AG04449 (cell line): ENCODE measurements around the gene LRPPRC.
"Not testable (repeated sequence)": the region's sequence is repeated elsewhere in the genome, so short reads cannot be mapped to it uniquely, and the experiment has no call there.

ENCODE experiments used
- CTCF ChIA-PET: fragments of 350-600 bp; formaldehyde crosslinking; extraction: SDS; loops from one replicate; lab custom pipeline; 2021; ENCODE audit warnings: antibody characterized with exemption; lab: Yijun Ruan, JAX
- POLR2A ChIA-PET: fragments of 400-600, 350-600 bp; formaldehyde crosslinking; extraction: SDS; loops from one replicate; lab custom pipeline; 2020; ENCODE audit warnings: antibody characterized with exemption, inconsistent platforms; lab: Yijun Ruan, JAX
- DNase-seq: peaks from one replicate; pipeline ENCODE4 v3.0.0-alpha.2; 2010; ENCODE audit warnings: low read depth, low spot score
- H3K4me3 ChIP-seq: 2 replicates; pipeline ENCODE4 v1.5.1; 2011; ENCODE audit warnings: low read depth, mild to moderate bottlenecking, control low read depth, low read length
- CTCF ChIP-seq: IDR thresholded peaks from one replicate; pipeline ENCODE4 v1.5.1; 2011; ENCODE audit warnings: mild to moderate bottlenecking, moderate library complexity, low read length, control low read depth, inconsistent platforms; ENCODE audit not compliant: insufficient read depth; ENCODE audit errors: missing control alignments

Gene LRPPRC

GRCh38 chr2:44033947-44034346, 38.2 kb upstream of the LRPPRC start:
- ChIA-PET CTCF (interaction anchor here (1.2 kb wide), 1 partner anchor 10 kb away, joined by 5 read pairs; no protein-coding TSS in a partner anchor), POLR2A (no interaction called here)
- TF ChIP-seq CTCF = no peak

DNA sequence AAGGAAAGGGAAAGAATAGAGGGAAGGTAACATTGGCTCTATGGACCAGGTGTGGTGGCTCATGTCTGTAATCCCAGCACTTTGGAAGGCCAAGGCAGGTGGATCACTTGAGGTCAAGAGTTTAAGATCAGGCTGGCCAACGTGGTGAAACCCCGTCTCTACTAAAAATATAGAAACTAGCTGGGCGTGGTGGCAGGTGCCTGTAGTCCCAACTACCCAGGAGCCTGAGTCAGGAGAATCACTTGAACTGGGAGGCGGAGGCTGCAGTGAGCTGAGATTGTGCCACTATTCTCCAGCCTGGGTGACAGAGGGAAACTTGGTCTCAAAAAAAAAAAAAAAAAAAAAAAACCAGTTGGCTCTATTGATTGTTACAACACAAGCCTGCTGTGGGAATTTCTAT, 31.3 kb upstream of the LRPPRC start:
- DNase-seq, H3K4me3 ChIP-seq, POLR2A ChIA-PET: not testable (repeated sequence)
- CTCF ChIA-PET = interaction anchor here (0.7 to 2.2 kb wide), 2 partner anchors 17 to 310 kb away, joined by 3 to 15 read pairs; no protein-coding TSS in a partner anchor

More at GRCh38 chr2:44033947-44034346, 38.2 kb upstream of the LRPPRC start:
- DNase-seq = no peak
- no peak overlapping the region for H3K4me3 ChIP-seq

DNA sequence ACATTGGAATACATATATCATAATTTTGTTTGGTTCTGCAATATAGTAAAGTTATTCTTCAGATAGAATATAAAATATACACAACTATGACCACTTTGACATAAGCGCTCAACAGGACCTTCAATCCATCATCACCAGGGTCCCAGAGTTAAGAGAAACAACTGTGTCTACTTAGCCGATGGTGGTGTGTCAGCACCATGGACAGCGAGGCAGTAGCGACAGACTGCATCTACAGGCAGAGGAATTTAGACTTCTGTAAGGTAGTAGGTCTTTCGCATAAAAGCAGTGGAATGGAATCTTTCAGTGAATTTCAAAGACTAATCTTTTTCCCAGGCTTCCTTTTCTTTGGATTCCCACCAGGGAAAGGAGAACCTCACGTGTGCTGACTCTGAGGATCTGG, 20.5 kb upstream of the LRPPRC start:
- TF ChIP-seq CTCF = no peak
- no peak overlapping the region for H3K4me3 ChIP-seq
- no peak for DNase-seq
- ChIA-PET POLR2A (no interaction called here), CTCF (no interaction called here)

DNA sequence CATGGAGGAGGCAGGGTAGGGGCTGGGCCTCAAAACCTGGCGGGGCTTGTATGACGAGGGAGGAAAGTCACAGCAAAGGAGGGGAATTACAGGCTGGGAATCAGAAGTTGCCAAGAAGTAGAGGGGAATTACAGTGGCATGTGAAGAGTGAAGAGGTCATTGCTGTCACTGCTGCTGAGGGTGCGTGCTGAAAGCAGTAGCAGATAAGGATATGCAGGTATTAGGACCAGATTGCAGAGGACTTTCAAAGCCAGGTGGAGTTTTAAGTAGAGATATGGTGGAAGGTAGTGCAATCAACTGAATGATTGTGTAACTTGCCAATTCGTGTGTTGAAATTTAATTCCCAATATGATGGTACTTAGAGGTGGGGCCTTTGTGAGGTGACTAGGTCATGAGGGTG, 19.4 kb upstream of the LRPPRC start:
- no peak for DNase-seq
- TF ChIP-seq CTCF = no peak
- POLR2A ChIA-PET = no interaction called here
- no peak overlapping the region for H3K4me3 ChIP-seq
- CTCF ChIA-PET = no interaction called here

DNA sequence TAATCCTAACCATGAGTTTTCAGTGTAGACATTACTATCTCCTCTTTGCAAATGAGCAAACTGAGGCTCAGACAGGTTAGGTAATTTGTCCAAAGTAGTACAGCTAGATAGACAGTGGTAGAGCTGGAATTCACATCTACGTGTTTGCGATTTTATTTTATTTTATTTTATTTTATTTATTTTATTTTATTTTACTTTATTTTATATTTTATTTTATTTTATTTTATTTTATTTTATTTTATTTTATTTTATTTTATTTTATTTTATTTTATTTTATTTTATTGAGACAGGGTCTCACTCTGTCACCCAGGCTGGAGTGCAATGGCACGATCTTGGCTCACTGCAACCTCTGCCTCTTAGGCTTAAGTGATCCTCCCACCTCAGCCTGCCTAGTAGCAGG, 17.4 kb upstream of the LRPPRC start:
- POLR2A ChIA-PET, H3K4me3 ChIP-seq, DNase-seq: not testable (repeated sequence)
- CTCF ChIA-PET = interaction anchor here (0.8 kb wide), 1 partner anchor 31 kb away, joined by 3 read pairs; no protein-coding TSS in a partner anchor

- TF ChIP-seq CTCF = no peak
- DNase-seq = no peak
- ChIA-PET POLR2A (no interaction called here), CTCF (interaction anchor here (1.1 kb wide), 1 partner anchor 34 kb away, joined by 3 read pairs; no protein-coding TSS in a partner anchor)
- no peak overlapping the region for H3K4me3 ChIP-seq
Observed at GRCh38 chr2:44010266-44010665, 14.5 kb upstream of the LRPPRC start.

DNA sequence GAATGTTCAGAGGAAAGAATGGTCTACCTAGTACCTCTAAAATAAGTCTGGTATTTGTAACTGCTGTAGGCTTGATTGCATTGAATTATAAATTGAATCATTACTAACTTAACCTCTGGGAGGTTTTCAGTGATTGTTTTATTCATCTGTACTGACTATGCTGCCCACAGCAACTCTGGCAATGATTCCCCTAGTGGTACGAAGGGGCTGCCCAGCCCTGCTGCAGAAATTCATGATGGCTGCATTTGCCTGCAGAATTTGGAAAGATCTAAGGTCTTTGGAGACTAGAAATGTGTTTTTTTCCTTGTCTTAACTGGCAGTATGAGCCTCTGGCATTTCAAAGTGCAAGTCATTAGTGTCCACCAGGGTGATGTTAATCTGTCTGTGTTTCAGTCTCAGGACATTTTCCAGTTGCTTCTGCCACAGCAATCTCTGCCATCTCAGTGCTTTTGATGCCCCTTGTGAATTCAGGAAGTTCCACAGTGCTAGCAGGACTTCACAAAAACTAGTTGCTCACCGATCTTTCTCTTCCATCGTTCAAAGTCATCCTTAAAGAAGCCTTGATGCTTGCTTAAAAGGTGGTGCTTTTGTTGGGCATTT, 13.4 kb upstream of the LRPPRC start:
- ChIA-PET POLR2A (no interaction called here), CTCF (interaction anchor here (0.6 kb wide), 1 partner anchor 61 kb away, joined by 3 read pairs; no protein-coding TSS in a partner anchor)
- H3K4me3 ChIP-seq = no peak overlapping the region
- DNase-seq = no peak
- no peak for TF ChIP-seq CTCF
